ENCODE measurements around the gene GNAS-AS1.

The GNAS-AS1 gene

DNA sequence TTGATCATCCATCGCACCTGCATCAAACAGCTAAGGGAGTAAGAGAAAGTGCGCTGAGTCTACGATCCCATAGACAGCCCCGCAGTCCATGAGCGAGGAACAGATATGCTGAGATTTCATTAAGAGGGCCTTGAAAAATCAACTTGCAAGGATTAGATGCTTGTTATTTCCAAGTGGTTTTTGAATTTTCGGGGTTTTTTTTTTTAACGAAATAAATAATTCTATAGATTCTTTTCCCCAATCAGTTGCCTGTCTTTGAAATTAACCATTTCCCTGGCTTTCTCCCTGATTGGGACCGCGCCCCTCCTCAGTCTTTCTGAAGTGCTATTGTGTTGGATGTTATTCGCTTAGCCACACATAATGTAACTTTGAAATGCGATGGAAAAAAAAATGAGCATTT lies 48.6 kb downstream of the GNAS-AS1 start:
- DNase-seq: no peak

DNA sequence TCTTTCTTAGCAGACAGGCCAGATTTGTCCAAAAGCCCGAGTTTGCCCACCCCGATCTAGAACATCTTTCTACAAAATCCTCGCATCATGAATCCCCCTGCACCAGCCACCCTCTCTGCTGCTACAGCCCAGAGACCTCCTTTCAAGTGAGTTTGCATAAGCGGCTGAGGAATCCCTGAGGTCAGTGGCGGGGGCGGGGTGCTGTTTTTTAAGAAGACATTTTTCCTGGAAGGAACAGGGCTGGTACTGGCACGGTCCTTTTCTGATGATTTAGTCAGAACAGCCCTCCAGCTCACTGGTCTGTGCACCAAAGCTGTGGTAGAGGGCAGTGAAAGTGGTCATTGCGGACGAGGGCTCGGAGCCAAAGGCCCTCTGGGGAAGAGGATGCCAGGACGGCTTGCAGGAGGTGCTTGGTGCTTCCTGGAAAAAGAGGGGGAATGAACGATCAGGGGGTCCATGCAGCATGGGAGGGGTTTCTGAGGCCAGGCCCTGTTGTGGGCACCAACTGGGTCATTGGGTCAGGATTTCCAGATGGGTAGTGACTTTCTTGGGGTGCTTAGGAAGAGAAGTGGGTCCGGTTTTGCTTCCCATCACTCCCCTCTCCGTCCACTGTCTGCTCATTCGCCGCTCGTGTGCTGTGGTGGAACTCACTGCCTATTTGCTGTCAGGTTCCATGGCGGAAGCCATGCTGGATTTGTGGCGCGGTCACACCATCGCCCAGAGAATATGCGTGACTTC lies 50.4 kb downstream of the GNAS-AS1 start:
- no peak for DNase-seq

DNA sequence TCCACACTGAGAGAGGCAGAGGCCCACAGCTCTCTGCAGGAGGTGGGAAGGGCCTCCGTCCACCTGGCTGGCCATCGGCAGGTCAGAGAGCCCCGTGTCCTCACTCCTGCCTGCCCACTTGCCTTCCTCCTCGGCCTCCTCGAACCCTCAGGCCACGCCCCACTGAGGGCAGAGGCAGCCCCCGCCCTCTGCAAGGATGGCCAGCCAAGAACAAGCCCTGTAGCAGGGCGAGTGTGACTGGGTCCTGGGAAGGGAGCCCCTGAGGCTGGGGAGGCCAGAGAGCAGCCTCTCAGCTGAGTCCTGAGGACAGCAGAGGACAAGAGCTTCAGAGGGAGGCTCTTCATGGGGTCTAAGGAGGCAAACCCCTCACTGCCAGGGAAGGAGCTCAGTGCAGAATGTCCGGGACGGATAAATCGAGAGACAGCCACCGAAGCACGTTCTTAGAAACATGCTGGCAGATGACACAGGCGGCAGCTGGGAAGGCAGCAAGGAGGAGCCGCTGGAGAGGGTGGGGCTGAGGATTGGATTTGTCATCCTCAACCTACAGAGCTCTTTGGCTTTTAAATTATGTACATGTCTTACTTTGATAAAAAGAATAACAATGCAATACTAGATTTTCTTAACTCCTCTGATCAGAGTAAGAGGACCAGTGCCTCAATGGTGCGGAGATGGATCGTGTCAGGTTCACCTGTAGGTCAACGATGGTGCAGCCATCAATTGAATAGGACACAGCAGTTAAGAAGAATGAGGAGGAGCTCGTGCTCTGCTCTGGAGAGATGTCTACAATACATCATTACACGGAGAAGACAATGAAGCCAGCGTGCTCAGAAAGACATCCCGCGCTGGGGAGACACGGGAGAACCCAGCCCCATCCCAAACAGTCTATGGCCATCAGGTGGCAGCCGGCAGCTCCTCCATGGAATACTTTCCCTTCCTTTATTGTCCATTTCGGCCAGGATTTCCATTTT lies 53.0 kb downstream of the GNAS-AS1 start:
- DNase-seq: no peak

DNA sequence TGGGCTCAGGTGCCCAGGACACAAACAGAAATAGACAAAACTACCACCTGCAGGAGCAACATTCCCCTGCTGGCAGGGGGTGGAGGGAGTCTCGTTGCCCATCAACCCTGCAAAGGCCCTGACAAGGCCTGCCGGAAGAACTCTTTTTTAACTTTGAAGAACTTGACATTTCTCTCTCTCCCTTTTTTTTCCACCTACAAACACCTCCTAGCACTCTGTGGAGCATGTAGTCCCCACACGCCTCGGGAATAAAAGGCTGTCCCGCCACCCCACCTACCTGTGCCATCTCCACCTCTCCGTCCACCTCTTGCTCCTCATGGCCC lies 54.8 kb downstream of the GNAS-AS1 start:
- DNase-seq: no peak

DNA sequence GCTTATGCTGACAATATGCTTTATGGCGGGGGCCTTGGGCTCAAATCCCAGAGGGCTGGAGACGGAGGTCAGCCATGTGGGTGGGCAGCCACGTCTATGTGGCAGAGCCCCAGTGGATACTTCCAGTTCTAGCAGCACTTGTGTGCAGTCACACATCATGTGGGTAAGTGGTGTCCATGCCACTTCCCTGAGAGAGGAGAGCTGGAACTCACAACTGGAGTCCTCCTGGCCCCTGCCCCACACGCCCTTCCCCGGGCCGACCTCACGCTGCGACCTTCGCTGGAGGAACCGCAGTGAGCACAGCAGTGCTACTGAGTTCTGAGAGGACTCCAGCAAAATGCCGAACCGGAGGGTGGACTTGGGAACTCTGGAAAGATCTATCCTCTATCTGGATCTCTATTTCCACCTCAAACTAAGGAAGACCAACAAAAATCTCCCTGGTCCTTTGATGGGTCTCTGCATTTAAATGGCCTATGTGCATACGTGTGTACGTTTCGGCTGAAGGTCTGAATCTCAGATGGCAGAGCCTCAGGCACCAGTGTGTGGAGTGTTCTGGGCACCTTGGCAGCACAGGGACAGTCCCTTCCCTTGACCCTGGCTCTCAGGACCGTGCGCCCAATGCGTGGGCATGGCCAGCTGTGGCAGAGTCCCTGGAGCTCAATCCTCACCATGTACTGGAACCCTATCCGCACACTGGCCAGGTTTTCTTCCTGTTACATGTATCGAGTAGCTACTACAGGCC lies 55.4 kb downstream of the GNAS-AS1 start:
- DNase-seq: no peak

DNA sequence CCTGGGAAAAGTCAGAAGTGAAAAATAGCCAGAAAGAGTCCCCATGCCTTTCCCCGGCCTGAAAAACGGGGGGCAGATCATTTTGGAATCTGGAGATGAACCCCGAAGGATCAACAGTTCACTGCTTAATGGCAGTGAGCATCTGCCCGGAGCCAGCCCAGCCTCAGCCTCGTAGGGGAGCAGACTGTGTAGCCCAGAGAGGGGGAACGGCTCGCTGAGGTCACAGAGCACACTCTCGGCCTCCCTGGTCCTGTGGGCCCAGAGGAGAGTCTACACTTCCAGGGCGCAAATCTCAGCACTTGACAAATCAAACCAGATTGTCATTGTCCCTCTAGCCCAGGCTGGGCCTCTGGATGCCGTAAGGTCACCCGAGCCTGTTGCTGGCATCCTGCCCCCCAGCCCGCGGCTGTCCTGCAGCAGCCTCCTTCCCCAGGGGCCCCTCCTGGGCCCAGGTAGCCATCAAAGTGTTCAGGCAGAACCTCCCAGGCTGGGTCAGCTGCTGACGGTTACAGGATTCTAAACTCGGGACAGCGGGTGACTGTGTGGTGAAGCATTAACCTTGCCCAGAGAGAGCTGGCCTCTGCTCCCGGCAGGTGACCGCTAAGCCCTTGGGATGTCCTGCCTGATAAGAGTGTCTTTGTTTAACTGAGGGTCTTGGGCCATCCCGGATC lies 56.1 kb downstream of the GNAS-AS1 start:
- DNase-seq: no peak

DNA sequence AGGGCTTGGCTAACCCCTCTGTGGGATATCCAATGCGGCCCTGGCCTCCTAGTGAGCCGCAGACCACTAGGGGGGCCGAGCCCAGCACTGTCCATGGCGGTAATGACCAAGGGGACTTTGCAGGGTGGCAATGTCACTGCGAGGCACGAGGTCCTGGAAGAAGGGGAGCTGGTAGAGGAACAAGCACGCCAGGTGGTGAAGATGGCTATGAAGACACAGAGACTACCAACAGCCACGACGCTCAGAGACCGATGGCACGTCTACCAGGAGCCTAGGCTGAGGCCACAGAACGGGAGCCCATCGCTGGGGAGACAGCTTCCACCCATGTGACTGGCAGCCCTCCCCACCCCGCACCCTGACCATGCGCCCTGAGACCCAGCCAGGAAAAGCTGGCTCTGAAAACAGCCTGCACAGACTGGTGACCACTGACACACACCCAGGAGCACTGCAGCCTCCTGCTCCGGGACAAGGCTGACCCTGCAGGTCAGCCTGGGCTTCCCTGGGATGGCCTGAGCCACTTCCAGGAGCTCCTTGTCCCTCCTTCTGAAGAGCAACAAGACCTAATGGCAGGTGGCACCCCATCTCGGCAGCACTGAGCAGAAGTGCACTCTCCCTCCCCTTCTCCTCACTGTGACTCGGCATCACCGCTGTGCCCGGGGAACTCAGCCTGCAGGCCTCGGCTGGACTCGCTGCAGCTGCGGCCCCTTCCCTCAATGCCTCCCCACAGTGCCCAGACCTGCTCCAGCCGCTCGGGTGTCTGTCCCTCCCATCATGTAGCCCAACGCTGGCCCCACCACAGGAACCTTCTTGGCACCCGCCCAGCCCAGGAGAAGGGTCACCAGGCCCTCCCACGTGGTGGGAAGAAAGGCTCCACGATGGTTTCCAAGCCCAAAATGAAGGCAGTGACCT lies 56.9 kb downstream of the GNAS-AS1 start:
- DNase-seq: no peak

DNA sequence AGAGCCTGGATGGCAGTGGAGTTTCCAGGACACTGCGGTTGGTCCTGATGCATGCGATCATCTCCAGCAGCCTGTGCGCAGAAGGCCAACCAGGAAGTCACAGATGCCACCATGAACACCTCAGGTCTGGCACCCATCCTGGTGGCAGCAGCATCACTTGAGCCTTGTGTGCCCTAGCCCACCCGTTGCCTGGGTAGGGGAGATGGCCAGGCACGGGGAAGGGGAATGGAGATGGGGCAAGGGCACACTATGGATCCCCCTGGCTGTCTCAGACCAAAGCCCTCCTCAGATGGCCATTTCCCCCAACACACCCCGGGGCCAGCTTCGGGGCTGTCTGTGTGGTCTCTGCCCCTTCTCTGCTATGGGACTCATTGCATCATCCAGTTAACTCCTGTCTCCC lies 58.3 kb downstream of the GNAS-AS1 start:
- DNase-seq: no peak

DNA sequence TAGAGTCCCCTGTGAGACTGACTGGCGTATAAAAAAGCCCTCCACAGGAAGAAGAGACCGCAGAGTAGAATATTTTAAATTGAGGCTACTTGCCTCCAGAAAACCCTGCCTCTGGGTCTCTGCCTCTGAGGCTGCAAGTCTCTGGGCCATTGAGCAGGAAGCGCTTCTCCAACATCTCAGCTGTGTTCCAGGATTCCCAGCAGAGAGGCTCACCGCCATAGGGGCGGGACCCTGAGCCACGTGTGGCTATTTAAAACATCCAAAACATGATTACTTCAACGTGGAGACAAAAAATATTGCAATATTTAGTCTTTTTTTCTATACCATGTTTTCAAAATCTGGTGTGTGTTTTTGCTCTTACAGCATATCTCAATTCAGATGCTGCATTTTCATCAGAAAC lies 59.4 kb downstream of the GNAS-AS1 start:
- DNase-seq: no peak

DNA sequence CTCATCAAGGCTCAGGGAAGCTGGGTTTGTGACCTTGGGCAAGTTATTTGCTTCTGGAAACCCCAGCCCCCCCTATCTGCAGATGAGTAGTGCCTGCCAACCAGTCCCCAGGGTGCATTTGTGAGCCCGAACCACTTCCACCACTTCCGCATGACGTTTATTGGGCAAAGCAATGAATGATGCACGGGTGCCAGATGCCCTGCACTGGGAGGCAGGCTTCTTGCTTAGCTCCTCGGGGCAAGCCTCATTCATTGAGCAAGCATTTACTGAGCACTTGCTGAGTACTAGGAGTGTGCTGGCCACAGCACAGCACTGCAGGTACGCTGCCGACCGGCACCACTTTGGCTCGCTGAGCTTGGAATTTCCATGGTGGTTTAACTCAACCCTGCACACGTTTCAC lies 60.2 kb downstream of the GNAS-AS1 start:
- DNase-seq: no peak

DNA sequence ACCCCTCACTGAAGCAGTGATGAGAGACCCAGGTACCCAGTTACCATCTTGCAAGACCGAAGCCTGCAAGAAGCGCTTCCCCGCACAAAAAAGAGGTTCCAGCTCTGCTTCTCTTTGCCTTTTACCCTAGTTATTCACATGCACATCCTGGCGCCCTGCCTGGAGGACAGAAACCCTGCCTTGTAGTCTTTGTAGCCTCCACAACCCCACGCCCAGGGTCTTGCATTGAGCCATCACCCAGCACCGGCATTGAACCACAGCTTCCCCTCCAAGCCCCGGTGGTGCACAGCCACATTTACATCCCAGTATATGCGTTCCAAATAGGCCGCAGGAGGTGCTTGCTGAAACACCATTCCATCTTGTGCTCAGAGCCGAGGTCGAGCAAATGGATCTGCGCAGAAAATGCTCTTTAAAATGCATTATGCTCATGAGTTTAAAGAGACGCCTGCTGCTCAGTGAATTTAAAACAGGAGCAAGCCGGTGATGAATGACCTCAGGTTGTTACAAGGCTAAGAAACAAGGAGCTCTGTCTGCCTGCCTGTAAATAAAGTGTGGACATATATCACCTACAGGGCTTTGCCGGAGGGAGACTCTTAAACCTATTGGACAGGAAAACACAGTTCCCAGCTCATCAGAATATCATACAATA lies 61.7 kb downstream of the GNAS-AS1 start:
- no peak for DNase-seq

DNA sequence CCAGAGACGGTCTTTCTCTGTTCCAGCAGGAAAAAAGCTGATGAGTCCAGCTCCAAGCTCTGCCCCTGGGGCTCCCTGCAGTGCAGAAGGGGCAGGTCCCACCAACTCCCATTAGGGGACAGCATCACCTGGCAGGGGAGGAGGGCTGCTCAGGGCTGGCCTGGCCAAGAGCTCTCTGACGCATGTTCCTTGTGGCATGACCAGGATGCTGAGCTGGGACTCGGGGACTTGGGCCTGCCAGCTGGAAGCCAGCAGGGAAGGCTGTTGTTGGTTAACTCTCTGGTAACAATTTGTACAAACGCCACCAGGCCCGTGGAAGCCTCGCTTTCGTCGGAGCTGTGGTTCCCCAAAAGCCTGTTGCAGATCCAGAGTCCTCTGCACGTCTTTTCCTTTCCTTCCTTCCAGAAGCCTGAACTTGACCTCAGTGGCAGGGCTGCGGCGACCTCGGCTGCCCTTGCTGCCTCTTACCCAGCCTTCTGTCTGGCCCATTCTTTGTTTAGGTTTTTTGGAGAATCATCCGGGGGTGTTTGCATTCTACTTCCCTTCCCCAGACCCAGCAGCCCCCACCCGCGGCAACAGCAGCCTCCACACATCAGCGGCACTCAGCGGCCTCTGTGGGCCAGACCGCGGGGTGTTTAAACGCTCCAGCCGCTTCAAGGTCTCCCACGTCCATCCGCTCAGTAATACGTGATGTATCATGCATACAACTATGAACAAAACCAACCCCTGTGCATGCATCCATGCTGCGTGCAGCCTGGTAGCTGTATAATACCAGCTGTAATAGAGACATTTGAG lies 63.3 kb downstream of the GNAS-AS1 start:
- DNase-seq: no peak

DNA sequence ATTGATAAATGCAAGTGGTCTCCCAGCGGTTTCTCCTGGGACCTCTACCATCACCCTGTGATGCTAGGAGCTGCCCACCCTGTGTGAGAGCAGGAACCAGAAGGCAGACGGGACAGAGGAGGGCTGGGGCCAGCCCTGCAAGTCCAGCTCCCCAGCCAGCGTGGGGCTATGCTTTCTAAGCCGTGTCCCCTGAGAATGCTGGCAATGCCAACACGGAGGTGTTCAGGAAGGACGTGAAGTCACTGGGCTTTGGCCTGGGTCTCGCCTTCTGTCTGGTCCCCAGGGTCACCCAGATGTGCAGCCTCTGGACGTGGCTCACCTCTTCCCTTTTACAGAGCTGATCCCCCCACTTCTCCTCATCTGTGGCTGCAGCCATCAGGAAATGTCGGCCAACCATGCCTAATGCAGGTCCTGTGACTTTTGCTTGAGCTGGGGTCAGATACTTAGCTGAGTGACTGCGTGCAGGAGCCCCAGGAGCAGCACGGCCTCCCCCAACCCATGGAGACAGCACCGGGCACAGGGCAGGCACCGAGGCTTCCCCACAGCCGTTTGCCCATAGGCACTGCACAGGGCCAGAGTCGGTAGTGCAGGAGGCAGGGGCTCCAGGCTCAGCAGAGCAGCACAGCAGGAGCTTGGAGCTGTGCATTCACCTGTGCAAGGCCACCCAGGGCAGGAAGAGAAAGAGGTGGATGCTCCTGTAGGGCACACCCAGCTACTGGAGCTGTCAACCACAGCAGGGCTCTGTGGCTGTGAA lies 66.2 kb downstream of the GNAS-AS1 start:
- DNase-seq: no peak

DNA sequence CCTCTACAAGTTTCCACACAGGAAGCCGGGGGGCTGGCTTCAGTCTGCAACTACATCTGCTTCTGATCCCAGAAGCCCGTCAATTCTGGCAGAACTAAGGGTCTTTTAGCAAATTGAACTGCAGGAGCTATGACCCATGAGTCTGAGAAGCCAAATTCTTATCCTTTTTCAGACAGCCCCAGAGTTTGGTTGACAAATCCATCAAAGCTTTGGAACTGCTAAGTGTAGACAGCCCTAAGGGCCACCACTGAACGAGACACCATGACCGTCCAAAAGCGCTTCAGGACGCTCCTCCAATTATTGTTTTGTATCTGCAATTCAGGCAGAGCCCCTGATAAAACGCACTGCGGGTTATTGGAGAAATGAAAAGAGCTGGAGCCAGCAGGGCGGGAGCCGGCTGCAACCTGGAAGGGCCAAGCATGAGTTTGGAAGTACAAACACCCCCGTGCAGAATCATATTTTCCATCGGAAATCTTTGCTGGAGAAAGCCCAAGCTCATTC lies 67.1 kb downstream of the GNAS-AS1 start:
- DNase-seq: no peak

DNA sequence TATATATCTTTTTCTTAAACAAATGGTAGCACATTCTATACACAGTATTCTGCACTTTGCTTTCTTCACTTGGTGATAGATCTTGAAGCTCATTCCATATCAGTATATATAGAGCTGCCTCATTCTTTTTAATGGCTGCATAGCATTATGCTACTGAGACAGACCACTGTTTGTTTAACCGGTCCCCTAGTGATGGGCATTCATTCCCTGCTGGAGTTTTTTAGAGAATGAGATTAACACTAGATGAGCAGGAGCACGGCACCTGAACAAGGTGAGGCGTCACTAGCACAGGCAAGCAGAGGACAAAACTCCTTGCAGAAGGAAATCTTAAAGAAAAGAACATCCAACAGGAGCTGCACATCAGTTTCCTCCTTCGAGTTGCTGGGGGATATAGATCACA lies 69.6 kb downstream of the GNAS-AS1 start:
- DNase-seq: no peak

DNA sequence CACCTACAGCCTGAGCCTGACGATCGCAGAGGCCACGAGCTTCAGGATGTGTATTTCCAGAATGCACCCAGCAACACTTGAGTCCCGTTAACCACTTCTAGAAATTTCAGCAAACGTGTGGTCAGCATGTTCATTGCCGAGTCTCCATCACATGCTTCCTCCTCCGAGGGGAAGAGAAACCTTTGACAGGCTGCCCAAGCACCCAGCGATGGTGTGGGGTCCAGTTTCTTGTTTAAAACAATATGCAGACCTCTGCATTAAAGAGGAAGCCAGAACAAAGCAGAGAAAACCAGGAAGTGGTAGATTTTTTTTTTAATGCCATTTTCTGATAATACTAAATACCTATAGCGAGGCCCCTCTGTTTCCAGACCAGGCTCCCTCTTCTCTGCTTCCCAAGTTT lies 71.9 kb downstream of the GNAS-AS1 start:
- DNase-seq: no peak

DNA sequence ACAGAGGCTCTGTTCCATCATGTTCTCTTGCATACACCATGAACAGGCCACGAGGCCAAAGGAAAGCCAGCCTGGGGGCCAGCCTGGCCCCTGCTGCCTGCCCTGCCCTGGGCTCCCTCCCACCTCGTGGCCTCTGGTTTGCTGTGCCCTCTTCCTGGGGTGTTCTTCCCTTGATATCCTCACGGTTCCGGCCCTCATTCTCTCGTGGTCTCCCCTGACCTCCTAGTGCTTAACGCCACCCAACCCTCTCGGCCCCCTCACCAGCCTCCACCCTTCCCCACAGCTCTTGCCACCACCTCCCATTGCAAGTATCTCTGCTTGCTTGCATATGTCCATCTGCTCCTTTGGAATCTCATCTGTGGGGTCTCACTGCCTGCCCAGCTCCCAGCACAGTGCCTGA lies 73.0 kb downstream of the GNAS-AS1 start:
- DNase-seq: no peak

DNA sequence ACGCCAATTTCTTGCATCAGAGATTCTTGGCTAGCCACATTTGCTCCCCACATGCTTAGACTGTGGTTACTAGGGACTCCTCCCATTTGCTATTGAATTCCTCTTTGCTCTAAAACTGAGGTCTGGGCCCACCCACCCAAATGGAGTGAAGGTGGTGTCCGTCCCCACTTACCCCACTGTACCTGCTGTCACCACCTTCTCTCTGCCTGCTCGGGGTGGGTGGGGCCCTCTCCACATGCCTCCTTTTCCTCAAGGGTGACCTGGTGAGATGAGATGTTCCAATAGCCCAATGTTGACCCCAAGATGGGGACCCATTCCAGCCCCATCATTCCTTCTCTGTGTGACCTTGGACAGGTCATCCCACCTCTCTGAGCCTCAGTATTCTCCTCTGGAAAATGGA lies 74.6 kb downstream of the GNAS-AS1 start:
- no peak for DNase-seq

DNA sequence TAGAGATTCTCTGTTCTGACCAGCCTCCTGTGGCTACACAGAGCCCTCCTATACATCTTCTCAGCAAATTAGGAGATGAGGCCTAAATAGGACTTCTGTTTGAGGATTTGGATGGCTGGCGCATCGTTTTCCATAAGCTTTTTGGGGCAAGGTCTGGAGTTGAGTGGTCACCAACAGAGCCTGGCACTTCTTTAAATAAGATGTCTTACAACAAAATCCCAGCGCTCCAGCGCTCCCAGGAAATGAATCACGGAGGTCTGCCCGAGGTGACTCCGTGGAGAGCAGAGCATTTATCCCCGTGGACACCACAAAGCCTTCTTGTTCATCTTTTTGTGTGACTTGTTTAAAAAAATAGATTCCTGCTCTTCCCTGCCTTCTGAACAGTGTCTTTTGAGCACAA lies 75.3 kb downstream of the GNAS-AS1 start:
- DNase-seq: no peak
